Mesodermal cell (in vitro differentiated cells): ENCODE data around the gene CYP4F8.

Source experiments
- H3K27ac ChIP-seq: 2 replicates; pipeline ENCODE4 v1.7.0; 2013; ENCODE audit warnings: mild to moderate bottlenecking, low read depth, low read length, moderate library complexity; ENCODE audit not compliant: severe bottlenecking
- H3K36me3 ChIP-seq: 2 replicates; pipeline ENCODE4 v1.7.1; 2013; ENCODE audit warnings: mild to moderate bottlenecking, low read length, moderate library complexity; ENCODE audit not compliant: control insufficient read depth, insufficient read depth
- H3K4me1 ChIP-seq: one replicate; pipeline ENCODE4 v1.7.1; 2013; ENCODE audit warnings: mild to moderate bottlenecking, low read length; ENCODE audit not compliant: insufficient read depth, control insufficient read depth, poor library complexity, severe bottlenecking
- H3K4me3 ChIP-seq: 2 replicates; pipeline ENCODE4 v1.7.0; 2013; ENCODE audit warnings: low read length, control low read depth, mild to moderate bottlenecking; ENCODE audit not compliant: insufficient read depth, poor library complexity, severe bottlenecking; ENCODE audit errors: extremely low read depth
- H3K9me3 ChIP-seq: 2 replicates; pipeline ENCODE4 v1.7.1; 2013; ENCODE audit warnings: mild to moderate bottlenecking, low read length, moderate library complexity; ENCODE audit not compliant: control insufficient read depth
- WGBS, 2 experiments: methylation state at CpG; one replicate each; pipeline ENCODE4 v1.1.5; 2013; ENCODE audit warnings: missing lambda C conversion rate in 2 of 2; ENCODE audit not compliant: insufficient coverage in 2 of 2; 5-methylcytosine and 5-hydroxymethylcytosine counted together

Gene CYP4F8

GRCh38 chr19:15635016-15635805 lies 20.2 kb downstream of the CYP4F8 start:
- 51 to 67% methylated on average over 1 to 2 of the region's 2 CpGs for WGBS, 2 experiments
- H3K9me3 ChIP-seq = peaks cover 48% of the 10 kb centered on the region
- H3K4me3 ChIP-seq = no peak overlapping the region
- no peak overlapping the region for H3K27ac ChIP-seq
- no peaks in the 10 kb centered on the region for H3K36me3 ChIP-seq
- H3K4me1 ChIP-seq = no peaks in the 10 kb centered on the region

- H3K4me1 ChIP-seq = no peaks in the 10 kb centered on the region
- peaks cover 54% of the 10 kb centered on the region for H3K9me3 ChIP-seq
- no peaks in the 10 kb centered on the region for H3K36me3 ChIP-seq
- no peak overlapping the region for H3K4me3 ChIP-seq
- WGBS, 2 experiments = 53 to 74% methylated on average over 2 of the region's 2 CpGs
- H3K27ac ChIP-seq = no peak overlapping the region
These were observed 21.0 kb downstream of the CYP4F8 start for GRCh38 chr19:15636026-15636425.

GRCh38 chr19:15639596-15639995 lies 24.6 kb downstream of the CYP4F8 start:
- Histone ChIP-seq H3K36me3 (no peaks in the 10 kb centered on the region), H3K27ac (no peak overlapping the region), H3K9me3 (peaks cover 71% of the 10 kb centered on the region), H3K4me1 (no peaks in the 10 kb centered on the region), H3K4me3 (no peak overlapping the region)

GRCh38 chr19:15640294-15640903 lies 25.4 kb downstream of the CYP4F8 start, which contains the start of gene CYP4F3:
TSS of gene CYP4F3 (plus strand) at chr19:15640897. CDS start at chr19:15641416, 519 bp downstream.
- no peak within 1 kb of the TSS for H3K4me3 ChIP-seq
- H3K36me3 ChIP-seq = no peaks in the 10 kb centered on the region
- no peak within 1 kb of the TSS for H3K27ac ChIP-seq
- peaks cover 68% of the 10 kb centered on the region for H3K9me3 ChIP-seq
- WGBS, 2 experiments = 40 to 57% methylated on average over 5 of the region's 6 CpGs
- no peaks in the 10 kb centered on the region for H3K4me1 ChIP-seq

GRCh38 chr19:15640904-15641597 lies 26.0 kb downstream of the CYP4F8 start:
- WGBS, 2 experiments = 52 to 61% methylated on average over 11 to 12 of the region's 12 CpGs
- Histone ChIP-seq H3K4me3 (no peak overlapping the region), H3K36me3 (no peaks in the 10 kb centered on the region), H3K4me1 (no peaks in the 10 kb centered on the region), H3K27ac (no peak overlapping the region), H3K9me3 (peaks cover 69% of the 10 kb centered on the region)

- H3K36me3 ChIP-seq = no peaks in the 10 kb centered on the region
- H3K27ac ChIP-seq = no peak overlapping the region
- H3K4me3 ChIP-seq = no peak overlapping the region
- H3K4me1 ChIP-seq = no peaks in the 10 kb centered on the region
- WGBS, 2 experiments = 56 to 79% methylated on average over 1 to 2 of the region's 5 CpGs
- peaks cover 69% of the 10 kb centered on the region for H3K9me3 ChIP-seq
These were observed 27.0 kb downstream of the CYP4F8 start for GRCh38 chr19:15641901-15642491.

- H3K9me3 ChIP-seq = peaks cover 72% of the 10 kb centered on the region
- H3K4me1 ChIP-seq = no peaks in the 10 kb centered on the region
- no peaks in the 10 kb centered on the region for H3K36me3 ChIP-seq
- H3K4me3 ChIP-seq = no peak overlapping the region
- no peak overlapping the region for H3K27ac ChIP-seq
These were observed 27.8 kb downstream of the CYP4F8 start for GRCh38 chr19:15642807-15643206.

- H3K9me3 ChIP-seq = peaks cover 69% of the 10 kb centered on the region
- no peak overlapping the region for H3K4me3 ChIP-seq
- H3K36me3 ChIP-seq = no peaks in the 10 kb centered on the region
- 75 to 76% methylated on average over 3 of the region's 3 CpGs for WGBS, 2 experiments
- no peak overlapping the region for H3K27ac ChIP-seq
- H3K4me1 ChIP-seq = no peaks in the 10 kb centered on the region
These were observed 28.4 kb downstream of the CYP4F8 start for GRCh38 chr19:15643387-15643786.

- Histone ChIP-seq H3K4me3 (no peak overlapping the region), H3K27ac (no peak overlapping the region), H3K36me3 (no peaks in the 10 kb centered on the region), H3K4me1 (no peaks in the 10 kb centered on the region), H3K9me3 (peaks cover 75% of the 10 kb centered on the region)
- WGBS, 2 experiments = 71 to 80% methylated on average over 2 of the region's 3 CpGs
These were observed 29.2 kb downstream of the CYP4F8 start for GRCh38 chr19:15644066-15644741.

- 49 to 56% methylated on average over 3 of the region's 3 CpGs for WGBS, 2 experiments
These were observed 29.8 kb downstream of the CYP4F8 start for GRCh38 chr19:15644816-15645215.

More at GRCh38 chr19:15644816-15645215, 29.8 kb downstream of the CYP4F8 start:
- Histone ChIP-seq H3K36me3 (no peaks in the 10 kb centered on the region), H3K4me1 (no peaks in the 10 kb centered on the region), H3K4me3 (no peak overlapping the region), H3K9me3 (peaks cover 76% of the 10 kb centered on the region), H3K27ac (no peak overlapping the region)
